ENCODE measurements around the gene ARV1.

DNA sequence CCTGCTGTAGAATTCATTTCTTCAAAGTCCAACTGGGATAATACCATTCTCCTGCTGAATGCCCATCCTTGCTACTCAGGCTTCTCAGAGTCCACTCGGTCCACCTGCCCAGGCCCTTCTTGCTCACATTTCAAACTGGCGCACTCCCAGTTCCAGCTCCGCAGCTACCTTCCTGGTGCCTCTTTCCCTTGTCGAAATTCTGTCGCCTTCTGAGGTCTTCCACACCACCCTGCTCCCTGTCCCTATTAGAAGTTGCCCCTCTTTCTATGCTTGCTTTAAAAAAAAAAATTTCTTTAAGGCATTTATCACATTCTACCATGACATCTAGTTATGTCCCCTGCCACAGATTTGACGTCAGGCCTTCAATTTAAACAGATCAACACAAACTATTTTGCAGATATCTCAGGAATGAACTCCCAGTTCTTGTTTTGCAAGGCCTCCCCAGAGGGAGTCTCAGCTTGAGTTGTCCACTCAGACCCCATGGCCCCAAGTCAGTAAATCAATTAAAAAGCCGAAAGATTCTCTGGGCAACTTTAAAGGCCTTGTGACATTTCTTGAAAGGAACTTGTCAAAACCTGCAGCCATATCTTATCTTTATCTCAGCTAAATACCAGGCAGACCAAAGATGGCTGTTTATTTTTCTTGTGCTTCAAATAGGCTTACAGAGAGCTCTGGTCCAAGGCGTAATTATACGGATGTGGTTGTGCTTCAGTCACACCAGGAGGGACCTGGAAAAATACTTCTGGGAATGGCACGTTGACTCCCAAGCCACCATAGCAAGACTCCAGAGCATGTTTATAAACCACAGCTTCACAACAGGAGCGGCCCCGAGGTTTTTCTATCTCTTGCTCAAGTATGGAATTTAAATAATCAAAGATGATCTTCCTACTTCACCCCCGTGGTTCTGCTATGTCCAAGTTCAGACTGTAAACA lies 59.0 kb downstream of the ARV1 start:
- TF ChIP-seq, protein P1, sequence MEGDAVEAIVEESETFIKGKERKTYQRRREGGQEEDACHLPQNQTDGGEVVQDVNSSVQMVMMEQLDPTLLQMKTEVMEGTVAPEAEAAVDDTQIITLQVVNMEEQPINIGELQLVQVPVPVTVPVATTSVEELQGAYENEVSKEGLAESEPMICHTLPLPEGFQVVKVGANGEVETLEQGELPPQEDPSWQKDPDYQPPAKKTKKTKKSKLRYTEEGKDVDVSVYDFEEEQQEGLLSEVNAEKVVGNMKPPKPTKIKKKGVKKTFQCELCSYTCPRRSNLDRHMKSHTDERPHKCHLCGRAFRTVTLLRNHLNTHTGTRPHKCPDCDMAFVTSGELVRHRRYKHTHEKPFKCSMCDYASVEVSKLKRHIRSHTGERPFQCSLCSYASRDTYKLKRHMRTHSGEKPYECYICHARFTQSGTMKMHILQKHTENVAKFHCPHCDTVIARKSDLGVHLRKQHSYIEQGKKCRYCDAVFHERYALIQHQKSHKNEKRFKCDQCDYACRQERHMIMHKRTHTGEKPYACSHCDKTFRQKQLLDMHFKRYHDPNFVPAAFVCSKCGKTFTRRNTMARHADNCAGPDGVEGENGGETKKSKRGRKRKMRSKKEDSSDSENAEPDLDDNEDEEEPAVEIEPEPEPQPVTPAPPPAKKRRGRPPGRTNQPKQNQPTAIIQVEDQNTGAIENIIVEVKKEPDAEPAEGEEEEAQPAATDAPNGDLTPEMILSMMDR (IDR thresholded peaks at IDR 0.05) = no peak
- no peak for TF ChIP-seq POLR2AphosphoS5 (IDR thresholded peaks at IDR 0.05)
- TF ChIP-seq POLR2A (IDR thresholded peaks at IDR 0.05) = no peak

Measured in suprapubic skin (tissue), 4 donors.